DND-41 (cell line): ENCODE results near the gene RNASE7.

Experiments used
- ATAC-seq: fragments of 200-7000 bp; cut with Tn5 transposase; 3 replicates; pipeline ENCODE4 v1.9.1; 2021; ENCODE audit warnings: low read depth; ENCODE audit not compliant: insufficient read depth
- DNase-seq: peaks from one replicate; pipeline ENCODE4 v3.0.0-alpha.2; 2020
- H2AFZ ChIP-seq: 2 replicates; pipeline ENCODE4 v1.6.0; 2012; ENCODE audit warnings: low read depth, low read length
- H3K27ac ChIP-seq: 2 replicates; pipeline ENCODE4 v1.5.1; 2012; ENCODE audit warnings: low read length, inconsistent platforms
- H3K27me3 ChIP-seq: fragments of 200-600 bp; sonication (generic); 2 replicates; pipeline ENCODE4 v1.6.0; 2012; ENCODE audit warnings: low read length, mild to moderate bottlenecking, inconsistent platforms; ENCODE audit not compliant: insufficient read depth, poor library complexity
- H3K36me3 ChIP-seq: 2 replicates; pipeline ENCODE4 v1.5.1; 2012; ENCODE audit warnings: low read length, inconsistent platforms; ENCODE audit not compliant: insufficient read depth
- H3K4me1 ChIP-seq: 2 replicates; pipeline ENCODE4 v1.5.1; 2012; ENCODE audit warnings: mild to moderate bottlenecking, low read length; ENCODE audit not compliant: insufficient read depth
- H3K4me2 ChIP-seq: 2 replicates; pipeline ENCODE4 v1.6.0; 2012; ENCODE audit warnings: mild to moderate bottlenecking, moderate library complexity, low read length, inconsistent platforms; ENCODE audit not compliant: insufficient read depth
- H3K4me3 ChIP-seq, 2 experiments: fragments of 200-600 bp in 1 of 2; shearing (Covaris generic) in 1 of 2; 2 replicates each; pipeline ENCODE4 v1.5.1; 2012 to 2016; ENCODE audit warnings: inconsistent platforms in 2 of 2, low read length in 2 of 2, mild to moderate bottlenecking in 2 of 2, low read depth in 1 of 2, moderate library complexity in 1 of 2
- H3K79me2 ChIP-seq: 2 replicates; pipeline ENCODE4 v1.6.0; 2012; ENCODE audit warnings: low read length, inconsistent platforms; ENCODE audit not compliant: insufficient read depth
- H3K9ac ChIP-seq: 2 replicates; pipeline ENCODE4 v1.6.0; 2012; ENCODE audit warnings: low read depth, mild to moderate bottlenecking, inconsistent platforms, low read length, moderate library complexity
- H3K9me3 ChIP-seq: 2 replicates; pipeline ENCODE4 v1.5.1; 2012; ENCODE audit warnings: low read length, moderate library complexity, mild to moderate bottlenecking, inconsistent platforms; ENCODE audit not compliant: insufficient read depth, severe bottlenecking
- H4K20me1 ChIP-seq: 2 replicates; pipeline ENCODE4 v1.6.0; 2012; ENCODE audit warnings: low read length; ENCODE audit not compliant: insufficient read depth
- EZH2 ChIP-seq: IDR thresholded peaks from 3 replicates; pipeline ENCODE4 v1.6.1; 2012; ENCODE audit warnings: borderline replicate concordance, low read depth, mild to moderate bottlenecking, moderate library complexity, low read length, inconsistent platforms; ENCODE audit not compliant: severe bottlenecking
- TF ChIP-seq, protein P1 (sequence below): IDR thresholded peaks from 2 replicates; pipeline ENCODE4 v1.5.1; 2012; ENCODE audit warnings: borderline replicate concordance, low read length, moderate library complexity, mild to moderate bottlenecking; ENCODE audit not compliant: poor library complexity, severe bottlenecking; ENCODE audit errors: extremely low read depth

RNASE7 gene

GRCh38 chr14:21017528-21018245, 24.5 kb upstream of the RNASE7 start:
- no peaks in the 10 kb centered on the region for H4K20me1 ChIP-seq
- H2AFZ ChIP-seq = no peak overlapping the region
- no peaks in the 10 kb centered on the region for H3K9me3 ChIP-seq
- no peak overlapping the region for H3K9ac ChIP-seq
- H3K4me2 ChIP-seq = no peak overlapping the region
- no peak for TF ChIP-seq EZH2
- TF ChIP-seq, protein P1, sequence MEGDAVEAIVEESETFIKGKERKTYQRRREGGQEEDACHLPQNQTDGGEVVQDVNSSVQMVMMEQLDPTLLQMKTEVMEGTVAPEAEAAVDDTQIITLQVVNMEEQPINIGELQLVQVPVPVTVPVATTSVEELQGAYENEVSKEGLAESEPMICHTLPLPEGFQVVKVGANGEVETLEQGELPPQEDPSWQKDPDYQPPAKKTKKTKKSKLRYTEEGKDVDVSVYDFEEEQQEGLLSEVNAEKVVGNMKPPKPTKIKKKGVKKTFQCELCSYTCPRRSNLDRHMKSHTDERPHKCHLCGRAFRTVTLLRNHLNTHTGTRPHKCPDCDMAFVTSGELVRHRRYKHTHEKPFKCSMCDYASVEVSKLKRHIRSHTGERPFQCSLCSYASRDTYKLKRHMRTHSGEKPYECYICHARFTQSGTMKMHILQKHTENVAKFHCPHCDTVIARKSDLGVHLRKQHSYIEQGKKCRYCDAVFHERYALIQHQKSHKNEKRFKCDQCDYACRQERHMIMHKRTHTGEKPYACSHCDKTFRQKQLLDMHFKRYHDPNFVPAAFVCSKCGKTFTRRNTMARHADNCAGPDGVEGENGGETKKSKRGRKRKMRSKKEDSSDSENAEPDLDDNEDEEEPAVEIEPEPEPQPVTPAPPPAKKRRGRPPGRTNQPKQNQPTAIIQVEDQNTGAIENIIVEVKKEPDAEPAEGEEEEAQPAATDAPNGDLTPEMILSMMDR = no peak
- H3K36me3 ChIP-seq = no peaks in the 10 kb centered on the region
- ATAC-seq (no peak), DNase-seq (no peak)
- H3K27ac ChIP-seq = no peak overlapping the region
- H3K27me3 ChIP-seq = no peaks in the 10 kb centered on the region
- no peaks in the 10 kb centered on the region for H3K79me2 ChIP-seq
- no peaks in the 10 kb centered on the region for H3K4me1 ChIP-seq
- H3K4me3 ChIP-seq = no peak overlapping the region

DNA sequence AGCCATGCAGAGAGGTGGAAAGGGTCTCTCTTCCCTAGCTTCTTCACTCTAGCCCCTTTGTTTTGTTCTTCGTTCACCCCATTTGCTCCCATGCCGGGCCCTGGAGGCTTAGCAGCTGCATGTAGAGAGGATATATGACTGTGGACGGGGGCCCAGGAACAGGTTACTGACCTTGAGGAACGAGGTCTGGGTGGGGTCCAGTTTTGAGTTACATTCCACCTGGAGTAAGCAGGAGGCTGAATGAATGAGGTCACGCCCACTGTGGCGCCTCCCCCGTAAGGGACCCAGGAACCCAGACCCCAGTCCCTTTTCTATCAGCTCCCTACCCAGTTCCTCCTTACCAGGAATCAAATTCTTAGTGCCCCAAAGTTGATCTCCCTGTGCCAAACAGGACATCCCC, 23.9 kb upstream of the RNASE7 start:
- DNase-seq (no peak), ATAC-seq (no peak)
- TF ChIP-seq, protein P1 = no peak
- no peak for TF ChIP-seq EZH2
- Histone ChIP-seq H3K27me3 (no peaks in the 10 kb centered on the region), H3K9me3 (no peaks in the 10 kb centered on the region), H3K4me2 (no peak overlapping the region), H3K9ac (no peak overlapping the region), H3K4me3 (no peak overlapping the region), H3K4me1 (no peaks in the 10 kb centered on the region), H2AFZ (no peak overlapping the region), H4K20me1 (no peaks in the 10 kb centered on the region), H3K27ac (no peak overlapping the region), H3K36me3 (no peaks in the 10 kb centered on the region), H3K79me2 (no peaks in the 10 kb centered on the region)

- Histone ChIP-seq H3K4me1 (peaks cover 1% of the 10 kb centered on the region), H3K27me3 (no peaks in the 10 kb centered on the region), H3K4me2 (no peak overlapping the region), H3K9me3 (no peaks in the 10 kb centered on the region), H3K27ac (no peak overlapping the region), H3K36me3 (no peaks in the 10 kb centered on the region), H2AFZ (no peak overlapping the region), H3K79me2 (no peaks in the 10 kb centered on the region), H4K20me1 (no peaks in the 10 kb centered on the region), H3K4me3 (no peak overlapping the region), H3K9ac (no peak overlapping the region)
- ATAC-seq (no peak), DNase-seq (no peak)
- TF ChIP-seq, protein P1 = no peak
- no peak for TF ChIP-seq EZH2
Observed at GRCh38 chr14:21018781-21019180, 23.4 kb upstream of the RNASE7 start.
